ENCODE results near the gene MYO5B.
A peak's percentile ranks its signal among the peaks of the same experiment; 100 is the strongest.
"Not testable (repeated sequence)": the region's sequence is repeated elsewhere in the genome, so short reads cannot be mapped to it uniquely, and the experiment has no call there.

The MYO5B gene

DNA sequence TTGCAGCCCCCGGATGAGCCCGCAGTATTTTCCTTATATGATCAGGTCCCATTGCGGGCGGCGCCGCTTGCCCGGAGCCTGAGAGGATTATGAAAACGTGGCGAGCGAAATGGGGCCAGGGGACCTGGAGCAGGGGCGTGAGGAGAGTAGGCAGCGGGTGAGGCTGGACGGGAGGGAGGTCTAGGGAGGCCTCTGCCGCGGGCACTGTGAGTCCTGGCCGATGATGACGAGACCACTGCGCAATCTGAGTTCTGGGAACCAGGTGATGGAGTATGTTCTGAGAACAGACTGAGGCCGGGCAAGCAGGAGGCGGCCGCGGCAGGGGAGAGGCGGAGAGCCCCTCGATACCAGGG, 380.8 kb downstream of the MYO5B start:
- peak in 1 of 2 experiments; percentile 66 for DNase-seq

- DNase-seq, result peak; percentile 51 to 71
Measured at GRCh38 chr18:49813319-49814146, 381.4 kb downstream of the MYO5B start, which contains the start of gene ACAA2. Gene ACAA2 (minus strand): TSS chr18:49813533. CDS start chr18:49813484, 49 bp downstream.

DNA sequence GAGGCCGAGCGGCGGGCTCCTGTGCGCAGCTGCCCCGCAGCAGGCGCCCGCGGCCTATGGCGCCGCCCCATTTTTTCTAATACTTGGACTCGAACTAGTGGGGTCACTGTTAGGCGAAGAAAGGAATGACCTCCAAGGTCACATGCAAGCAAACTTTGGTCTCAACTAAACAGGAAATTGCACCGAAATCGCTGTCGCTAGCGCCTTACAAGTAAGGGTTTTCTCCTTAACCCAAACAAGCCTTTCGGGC, 382.0 kb downstream of the MYO5B start:
- DNase-seq, result no peak

- DNase-seq, result no peak
Measured at GRCh38 chr18:49812286-49813068, 382.5 kb downstream of the MYO5B start.

- DNase-seq, result no peak
Measured at GRCh38 chr18:49811151-49811938, 383.6 kb downstream of the MYO5B start.

- DNase-seq, result not testable (repeated sequence)
Measured at GRCh38 chr18:49808553-49809191, 386.3 kb downstream of the MYO5B start.

DNA sequence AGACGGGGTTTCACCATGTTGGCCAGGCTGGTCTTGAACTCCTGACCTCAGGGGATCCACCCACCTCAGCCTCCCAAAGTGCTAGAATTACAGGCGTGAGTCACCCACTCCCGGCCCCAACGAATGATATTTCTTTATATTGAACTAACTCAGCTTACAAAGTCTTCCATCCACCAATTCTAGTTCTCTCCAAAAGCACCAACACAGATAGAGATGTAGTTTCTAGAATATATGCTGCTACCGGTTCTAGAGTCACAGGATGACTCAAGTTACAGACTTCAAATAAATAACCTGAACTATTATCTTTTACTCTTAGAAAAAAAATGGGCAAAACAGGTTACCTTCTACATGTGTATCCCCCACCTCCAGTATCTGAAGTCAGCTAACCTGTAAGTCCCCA, 390.9 kb downstream of the MYO5B start:
- no peak for DNase-seq

DNA sequence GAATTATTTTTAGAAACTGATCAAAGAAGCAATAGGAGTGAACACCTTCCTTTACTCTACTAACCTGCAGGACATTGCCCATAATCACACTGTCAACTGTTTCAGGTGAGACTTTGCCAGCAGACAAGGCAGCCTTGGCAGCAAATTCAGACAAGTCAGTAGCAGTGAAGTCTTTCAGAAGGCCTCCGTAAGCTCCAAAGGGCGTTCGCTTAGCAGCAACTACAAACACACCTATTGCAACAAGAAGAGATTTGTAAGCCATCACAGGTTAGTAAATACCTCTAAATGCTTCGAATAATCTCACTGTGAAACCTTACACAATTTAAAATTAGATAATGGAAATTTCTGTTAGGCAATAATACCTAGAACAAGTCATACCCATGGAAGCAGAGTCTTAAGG, 392.3 kb downstream of the MYO5B start:
- DNase-seq, result no peak

GRCh38 chr18:49800491-49800890, 394.5 kb downstream of the MYO5B start:
- not testable (repeated sequence) for DNase-seq

DNA sequence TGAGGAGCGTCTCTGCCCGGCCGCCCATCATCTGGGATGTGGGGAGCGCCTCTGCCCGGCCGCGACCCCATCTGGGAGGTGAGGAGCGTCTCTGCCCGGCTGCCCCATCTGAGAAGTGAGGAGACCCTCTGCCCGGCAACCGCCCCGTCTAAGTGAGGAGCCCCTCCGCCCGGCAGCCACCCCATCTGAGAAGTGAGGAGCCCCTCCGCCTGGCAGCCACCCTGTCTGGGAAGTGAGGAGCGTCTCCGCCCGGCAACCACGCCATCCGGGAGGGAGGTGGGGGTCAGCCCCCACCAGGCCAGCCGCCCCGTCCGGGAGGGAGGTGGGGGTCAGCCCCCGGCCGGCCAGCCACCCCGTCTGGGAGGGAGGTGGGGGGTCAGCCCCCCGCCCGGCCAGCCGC, 395.1 kb downstream of the MYO5B start:
- not testable (repeated sequence) for DNase-seq

DNA sequence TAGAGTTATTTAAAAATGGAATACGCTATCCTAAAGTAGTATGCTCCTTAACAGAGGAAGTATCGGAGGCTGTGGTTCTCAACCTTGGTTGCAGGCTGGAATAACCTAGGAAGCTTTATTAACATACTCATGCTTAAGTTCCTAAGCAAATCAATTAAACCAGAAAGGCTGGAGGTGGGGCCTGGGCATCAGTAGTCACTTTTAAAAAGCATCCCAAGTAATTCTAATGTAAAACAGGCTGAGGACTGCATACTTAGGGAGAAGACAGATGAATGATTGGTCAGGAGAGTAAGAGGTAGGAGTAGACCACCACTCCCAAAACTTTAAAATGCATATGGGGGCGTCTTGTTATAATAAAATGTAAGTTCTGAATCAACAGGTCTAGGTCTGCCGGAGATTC, 396.9 kb downstream of the MYO5B start:
- DNase-seq, result no peak

DNA sequence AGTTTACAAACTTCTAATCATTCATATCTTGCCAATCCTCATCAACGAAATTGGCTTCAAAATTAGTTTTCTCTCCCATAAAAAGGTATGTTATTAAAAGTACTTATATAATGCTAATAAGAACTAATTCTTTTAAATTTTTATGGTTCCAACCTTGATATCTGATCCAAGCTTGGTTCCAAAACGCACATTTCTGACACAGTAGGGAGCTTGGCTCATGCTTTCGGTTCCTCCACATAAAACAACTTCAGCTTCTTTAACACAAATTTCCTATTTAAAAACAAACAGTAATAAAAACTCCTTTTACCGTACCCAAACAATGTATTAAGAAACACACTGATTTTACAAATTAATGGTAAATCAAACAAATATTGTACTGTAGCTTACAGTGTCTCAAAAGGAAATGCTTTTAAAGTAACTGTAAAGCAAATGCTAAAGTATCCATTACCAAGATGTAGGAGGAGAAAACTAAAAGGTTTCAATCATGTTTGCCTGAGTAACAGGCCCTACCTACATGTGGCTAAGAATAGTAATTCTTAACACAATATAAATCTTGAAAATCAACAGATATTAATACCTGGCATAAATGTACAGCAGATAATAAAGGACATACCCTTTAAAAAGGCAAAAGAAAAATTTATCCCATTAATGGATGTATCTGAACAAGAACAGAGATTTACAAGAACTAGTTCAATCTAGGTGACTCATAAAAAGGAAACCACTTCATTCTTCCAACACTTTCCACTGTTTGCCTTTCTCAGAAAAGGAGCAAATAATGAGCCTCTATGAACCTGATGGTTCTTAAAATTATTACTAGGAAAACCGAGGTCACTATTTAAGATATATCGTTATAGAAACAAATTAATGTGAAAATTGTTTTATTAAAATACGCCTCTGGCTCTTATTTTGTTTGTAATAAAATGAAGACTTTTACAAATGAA, 399.1 kb downstream of the MYO5B start:
- DNase-seq, result no peak

DNA sequence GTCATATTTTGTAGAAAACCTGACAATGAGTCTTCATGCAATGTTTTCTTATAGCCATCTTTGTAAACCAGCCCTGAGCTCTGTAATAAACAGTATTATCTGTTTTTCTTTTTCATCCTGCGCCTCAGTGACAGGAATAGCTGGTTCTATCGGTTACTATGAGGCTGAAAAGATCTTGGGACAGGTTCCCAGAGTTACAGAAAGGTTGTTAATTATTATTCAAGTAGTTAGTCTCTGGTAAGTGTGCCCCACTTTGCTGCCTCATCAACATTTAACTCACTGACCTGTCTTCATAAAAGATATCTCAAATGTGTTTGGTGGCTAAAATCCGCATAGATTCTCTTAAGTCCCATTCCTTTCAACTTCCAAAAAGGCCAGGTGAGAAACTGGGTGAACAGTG, 400.2 kb downstream of the MYO5B start:
- DNase-seq, result no peak

DNA sequence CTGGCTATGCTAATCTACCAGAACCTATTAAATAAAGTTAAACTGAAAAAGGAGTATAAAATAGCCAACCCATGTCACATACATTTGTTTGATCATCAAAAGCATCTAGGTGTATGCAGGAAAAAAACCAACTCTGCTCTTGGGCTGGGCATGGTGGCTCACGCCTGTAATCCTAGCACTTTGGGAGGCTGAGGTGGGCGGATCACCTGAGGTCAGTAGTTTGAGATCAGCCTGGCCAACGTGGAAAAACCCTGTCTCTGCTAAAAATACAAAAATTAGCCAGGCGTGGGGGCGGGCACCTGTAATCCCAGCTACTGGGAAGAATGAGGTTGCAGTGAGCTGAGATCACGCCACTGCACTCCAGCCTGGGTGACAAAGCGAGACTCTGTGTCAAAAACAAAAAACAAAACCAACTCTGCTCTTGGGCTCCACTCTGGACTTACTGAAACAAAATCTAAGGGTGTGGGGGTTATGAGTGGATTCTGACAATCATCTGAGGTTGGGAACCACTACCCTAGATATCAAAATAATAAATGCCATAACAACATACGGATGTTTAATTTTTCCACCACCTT, 405.3 kb downstream of the MYO5B start:
- DNase-seq, result not testable (repeated sequence)

- no peak for DNase-seq
Measured at GRCh38 chr18:49788327-49788898, 406.5 kb downstream of the MYO5B start.

DNA sequence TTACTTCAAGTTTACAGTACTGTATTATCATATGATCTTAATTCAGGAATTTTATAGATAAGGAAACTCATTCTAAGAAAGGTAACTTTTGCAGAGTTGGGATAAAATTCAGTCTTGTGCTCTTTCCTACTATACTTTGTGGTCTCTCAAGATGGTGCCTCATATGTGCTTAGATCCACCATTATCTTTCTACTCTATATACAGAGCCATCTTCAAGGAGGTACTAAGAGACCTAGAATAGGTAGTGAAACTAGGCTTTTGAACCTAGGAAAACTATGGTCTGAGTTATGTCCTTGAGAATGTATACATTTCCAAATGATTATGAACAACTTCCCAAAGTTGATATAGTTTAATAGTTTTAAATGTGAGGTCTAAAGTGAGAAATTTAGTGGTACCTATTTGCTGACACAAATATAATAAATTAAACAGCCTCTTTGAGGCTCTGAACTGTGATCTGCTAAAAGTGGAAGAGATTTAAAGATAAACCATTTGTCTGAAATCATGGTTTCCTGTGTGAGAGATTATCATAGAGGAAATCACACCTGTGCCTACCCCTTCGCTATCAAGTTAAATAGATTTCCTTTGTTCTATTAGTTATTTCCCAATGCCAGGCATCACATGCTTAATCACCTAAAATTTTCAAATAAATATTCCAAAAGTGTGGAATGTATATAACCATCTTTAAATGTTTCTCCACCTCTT, 408.8 kb downstream of the MYO5B start:
- no peak for DNase-seq

DNA sequence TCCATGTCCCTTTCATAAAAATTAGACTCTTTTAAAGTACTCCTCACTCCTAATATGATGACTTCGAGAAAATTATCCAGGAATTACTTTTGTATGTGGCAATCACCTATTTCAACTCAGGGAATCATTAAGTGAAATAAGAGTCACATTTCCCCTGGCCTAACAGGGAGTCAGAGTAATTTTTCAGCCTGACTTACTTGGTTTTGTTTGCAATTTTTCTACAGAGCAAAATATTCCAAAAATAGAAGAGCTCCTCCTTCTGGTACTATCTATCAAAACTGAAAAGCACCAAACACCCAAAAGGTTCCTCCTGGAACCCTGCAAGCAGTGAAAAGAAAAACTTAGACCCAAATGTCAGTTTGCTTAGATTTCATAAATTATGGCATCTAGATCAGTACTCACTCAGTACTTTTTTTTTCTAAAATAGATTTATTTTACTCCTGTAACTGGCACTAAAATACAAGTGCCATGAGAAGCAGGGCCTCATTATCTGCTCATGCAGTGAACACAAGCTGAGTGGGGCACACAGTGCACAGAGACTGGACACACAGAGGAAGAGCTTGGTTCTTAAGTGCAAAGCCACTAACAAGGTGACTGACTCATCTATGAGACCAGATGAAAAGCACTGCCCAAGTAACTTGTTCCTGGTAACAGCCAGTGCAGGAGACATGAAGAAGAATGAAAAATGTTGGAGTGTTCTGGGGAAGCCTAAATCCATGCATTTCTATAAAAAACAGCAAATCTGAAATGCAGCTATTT, 410.3 kb downstream of the MYO5B start:
- no peak for DNase-seq

GRCh38 chr18:49783631-49784030, 411.3 kb downstream of the MYO5B start:
- not testable (repeated sequence) for DNase-seq

DNA sequence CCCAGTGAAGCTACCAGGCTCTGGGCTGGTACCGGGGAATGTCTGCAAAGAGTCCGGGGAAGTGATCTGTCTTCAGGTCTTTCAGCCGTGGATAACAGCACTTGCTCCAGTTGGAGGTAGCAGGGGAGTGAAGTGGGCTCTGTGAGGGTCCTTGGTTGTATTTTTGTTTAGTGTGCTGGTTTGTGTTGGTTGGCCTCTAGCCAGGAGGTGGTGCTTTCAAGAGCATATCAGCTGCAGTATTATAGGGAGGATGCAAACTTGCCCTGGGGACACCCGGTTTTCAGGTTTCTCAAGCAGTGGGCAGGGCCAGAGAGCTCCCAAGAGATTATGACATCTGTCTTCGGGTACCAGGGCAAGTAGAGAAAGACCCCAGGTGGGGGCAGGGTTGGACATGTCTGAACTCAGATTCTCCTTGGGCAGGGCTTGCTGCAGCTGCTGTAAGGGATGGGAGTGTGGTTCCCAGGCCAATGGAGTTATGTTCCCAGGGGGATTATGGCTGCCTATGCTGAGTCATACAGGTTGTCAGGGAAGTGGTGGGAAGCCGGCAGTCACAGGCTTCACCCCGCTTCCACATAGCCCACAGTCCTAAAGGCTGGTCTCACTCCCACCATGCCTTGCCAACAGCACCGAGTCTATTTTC, 416.0 kb downstream of the MYO5B start:
- DNase-seq, result no peak

Measured in NCI-H1930 (cell line).